SK-N-SH (cell line): Measurements from ENCODE around the gene KCNS1. TPM values are rescaled to one million over a fixed set of nuclear protein-coding genes. Genes with fewer than 3 reads are reported as not detected.

Experiments used
- CTCF ChIA-PET: fragments of 300-600, 350-600 bp; formaldehyde crosslinking; extraction: SDS; loops from one replicate; lab custom pipeline; 2021; lab: Yijun Ruan, JAX
- POLR2A ChIA-PET: fragments of 350-600 bp; sonication (Branson Sonifier 250); formaldehyde crosslinking; extraction: SDS; loops from one replicate; lab custom pipeline; 2020; ENCODE audit warnings: antibody characterized with exemption, inconsistent platforms; lab: Yijun Ruan, JAX
- DNase-seq: peaks from one replicate; pipeline ENCODE4 v3.0.0; 2012
- H2AFZ ChIP-seq: fragments of 200-600 bp; sonication (generic); 2 replicates; pipeline ENCODE4 v1.8.1; 2016; ENCODE audit warnings: antibody characterized with exemption, mild to moderate bottlenecking, low read depth
- H3F3A ChIP-seq: fragments of 200-600 bp; sonication (generic); replicated peaks from 2 replicates; pipeline ENCODE3; 2016; ENCODE audit warnings: antibody characterized with exemption, mild to moderate bottlenecking; ENCODE audit not compliant: insufficient read depth
- H3K27ac ChIP-seq, 2 experiments: fragments of 200-500 bp in 1 of 2; fragments of 200-600 bp in 1 of 2; sonication (Bioruptor generic) in 1 of 2; sonication (generic), shearing (Covaris generic) in 1 of 2; 2 replicates each; pipeline versions ENCODE4 v1.5.1 to v1.6.1; 2014 to 2016; ENCODE audit warnings: low read depth in 2 of 2, inconsistent platforms in 1 of 2, low read length in 1 of 2, mild to moderate bottlenecking in 1 of 2, mixed read lengths in 1 of 2
- H3K27me3 ChIP-seq: fragments of 200-600 bp; sonication (generic), shearing (Covaris generic); 2 replicates; pipeline ENCODE4 v1.6.1; 2016; ENCODE audit warnings: mixed run types; ENCODE audit not compliant: insufficient read depth
- H3K36me3 ChIP-seq, 2 experiments: fragments of 200-500 bp in 1 of 2; fragments of 200-600 bp in 1 of 2; sonication (Bioruptor generic) in 1 of 2; sonication (generic) in 1 of 2; replicated peaks in 1 of 2; 2 replicates each; pipeline versions ENCODE3 to v1.5.1; 2014 to 2016; ENCODE audit warnings: low read length in 1 of 2, mild to moderate bottlenecking in 1 of 2; ENCODE audit not compliant: insufficient read depth in 2 of 2, control insufficient read depth in 1 of 2
- H3K4me1 ChIP-seq, 2 experiments: fragments of 200-500 bp in 1 of 2; fragments of 200-600 bp in 1 of 2; sonication (Bioruptor generic) in 1 of 2; sonication (generic), shearing (Covaris generic) in 1 of 2; 2 replicates each; pipeline versions ENCODE4 v1.5.1 to v1.6.1; 2014 to 2016; ENCODE audit warnings: low read depth in 1 of 2, low read length in 1 of 2, mixed run types in 1 of 2; ENCODE audit not compliant: insufficient read depth in 2 of 2, control insufficient read depth in 1 of 2
- H3K4me2 ChIP-seq: fragments of 200-600 bp; sonication (generic), shearing (Covaris generic); 2 replicates; pipeline ENCODE4 v1.6.1; 2017; ENCODE audit warnings: mixed run types
- H3K4me3 ChIP-seq, 2 experiments: fragments of 200-500 bp in 1 of 2; fragments of 200-600 bp in 1 of 2; sonication (Bioruptor generic) in 1 of 2; sonication (generic), shearing (Covaris generic) in 1 of 2; 2 replicates each; pipeline versions ENCODE4 v1.5.1 to v1.8.1; 2014 to 2016; ENCODE audit warnings: low read depth in 2 of 2, inconsistent platforms in 1 of 2, low read length in 1 of 2, mild to moderate bottlenecking in 1 of 2, mixed read lengths in 1 of 2, moderate library complexity in 1 of 2
- H3K79me2 ChIP-seq: fragments of 200-600 bp; sonication (generic); 2 replicates; pipeline ENCODE4 v1.8.1; 2017; ENCODE audit warnings: mild to moderate bottlenecking; ENCODE audit not compliant: insufficient read depth
- H3K9ac ChIP-seq: fragments of 200-600 bp; sonication (generic); 2 replicates; pipeline ENCODE4 v1.6.1; 2017; ENCODE audit warnings: mixed run types
- H3K9me2 ChIP-seq: fragments of 200-600 bp; sonication (generic); 2 replicates; pipeline ENCODE4 v1.6.1; 2017; ENCODE audit warnings: mixed run types
- H3K9me3 ChIP-seq: fragments of 200-600 bp; sonication (generic); 2 replicates; pipeline ENCODE4 v1.6.1; 2017; ENCODE audit warnings: mixed run types, mild to moderate bottlenecking, moderate library complexity
- H4K20me1 ChIP-seq: fragments of 200-600 bp; sonication (generic); 2 replicates; pipeline ENCODE4 v1.6.1; 2017; ENCODE audit warnings: mild to moderate bottlenecking, mixed run types; ENCODE audit not compliant: insufficient read depth
- CTCF ChIP-seq: fragments of 200-600 bp; sonication (generic); IDR thresholded peaks from 2 replicates; pipeline ENCODE4 v1.6.1; 2017; ENCODE audit warnings: antibody characterized with exemption, mild to moderate bottlenecking, moderate library complexity
- ELF1 ChIP-seq: IDR thresholded peaks from 2 replicates; pipeline ENCODE4 v1.4.0; 2012
- EP300 ChIP-seq, 2 experiments: IDR thresholded peaks; 2 replicates each; pipeline versions ENCODE4 v1.4.0 to v1.6.1; 2012; ENCODE audit warnings: borderline replicate concordance in 1 of 2, low read depth in 1 of 2, low read length in 1 of 2
- EZH2phosphoT487 ChIP-seq: fragments of 200-600 bp; sonication (generic); IDR thresholded peaks from 2 replicates; pipeline ENCODE4 v1.6.1; 2017; ENCODE audit warnings: low read depth, mixed run types, mild to moderate bottlenecking, antibody characterized with exemption, moderate library complexity, borderline replicate concordance
- FOXJ3 ChIP-seq: sonication (generic); formaldehyde crosslinking; IDR thresholded peaks from 2 replicates; pipeline ENCODE4 v1.5.1; 2020; ENCODE audit warnings: mild to moderate bottlenecking, missing genetic modification reagents
- GABPA ChIP-seq: IDR thresholded peaks from 2 replicates; pipeline ENCODE4 v1.4.0; 2012; ENCODE audit warnings: low read depth, mild to moderate bottlenecking
- GATA2 ChIP-seq: sonication (generic); formaldehyde crosslinking; IDR thresholded peaks from 2 replicates; pipeline ENCODE4 v1.5.0; 2020; ENCODE audit warnings: mild to moderate bottlenecking, missing genetic modification reagents
- IRF3 ChIP-seq: fragments of 150-350 bp; IDR thresholded peaks from 2 replicates; pipeline ENCODE4 v1.6.1; 2016; ENCODE audit warnings: mild to moderate bottlenecking, low read depth, low read length
- JUND ChIP-seq: IDR thresholded peaks from 2 replicates; pipeline ENCODE4 v1.4.0; 2012
- MEF2A ChIP-seq: IDR thresholded peaks from 2 replicates; pipeline ENCODE4 v1.4.0; 2012; ENCODE audit warnings: low read depth, borderline replicate concordance
- PBX3 ChIP-seq: IDR thresholded peaks from 2 replicates; pipeline ENCODE4; 2012
- RCOR1 ChIP-seq: fragments of 150-350 bp; IDR thresholded peaks from 2 replicates; pipeline ENCODE4 v1.6.1; 2017; ENCODE audit warnings: antibody characterized with exemption, low read length
- REST ChIP-seq: IDR thresholded peaks from 2 replicates; pipeline ENCODE4 v1.6.1; 2012; ENCODE audit warnings: mild to moderate bottlenecking, low read depth, low read length, moderate library complexity
- SIN3A ChIP-seq: IDR thresholded peaks from 2 replicates; pipeline ENCODE4 v1.6.1; 2012; ENCODE audit warnings: low read depth, mild to moderate bottlenecking, low read length, moderate library complexity, borderline replicate concordance
- TAF1 ChIP-seq: IDR thresholded peaks from 2 replicates; pipeline ENCODE4 v1.6.1; 2012; ENCODE audit warnings: low read depth, mild to moderate bottlenecking, low read length, moderate library complexity, borderline replicate concordance
- TCF12 ChIP-seq: IDR thresholded peaks from 2 replicates; pipeline ENCODE4 v1.4.0; 2012
- TEAD4 ChIP-seq: IDR thresholded peaks from 2 replicates; pipeline ENCODE4 v1.4.0; 2012; ENCODE audit warnings: mild to moderate bottlenecking, borderline replicate concordance; ENCODE audit not compliant: insufficient read depth
- USF2 ChIP-seq: fragments of 150-350 bp; IDR thresholded peaks from 2 replicates; pipeline ENCODE4 v1.6.1; 2017; ENCODE audit warnings: antibody characterized with exemption, low read length, low read depth, borderline replicate concordance
- YY1 ChIP-seq: IDR thresholded peaks from 2 replicates; pipeline ENCODE4 v1.4.0; 2012; ENCODE audit warnings: low read depth, mild to moderate bottlenecking
- WGBS: methylation state at CpG from one replicate; pipeline ENCODE4 v1.1.6; 2017; ENCODE audit warnings: low lambda C conversion rate; 5-methylcytosine and 5-hydroxymethylcytosine counted together
- polyA plus RNA-seq, 3 experiments: library from polyadenylated mRNA; depleted of rRNA; stranded (reverse); fragments of >200 nt; gene quantifications; 2 replicates each; pipeline ENCODE4 v1.2.3, GENCODE V29; 2012

KCNS1 gene
- polyA plus RNA-seq, 1 of the 3 experiments (the other 2 are of a cell fraction), result 0.07 TPM

- ChIA-PET POLR2A (no interaction called here), CTCF (no interaction called here)
- Histone ChIP-seq H3F3A (no peaks in the 10 kb centered on the region), H4K20me1 (no peaks in the 10 kb centered on the region), H2AFZ (no peak overlapping the region), H3K79me2 (no peaks in the 10 kb centered on the region), H3K27me3 (peaks cover 26% of the 10 kb centered on the region; the same call in 1 of the 2 replicates), H3K9ac (no peak overlapping the region), H3K4me2 (no peak overlapping the region), H3K27ac (no peak overlapping the region), H3K9me2 (no peaks in the 10 kb centered on the region), H3K4me3 (no peak overlapping the region), H3K36me3 (no peaks in the 10 kb centered on the region), H3K9me3 (no peaks in the 10 kb centered on the region), H3K4me1 (no peaks in the 10 kb centered on the region)
- TF ChIP-seq REST, result no peak
- no peak for TF ChIP-seq SIN3A
- TF ChIP-seq MEF2A, result no peak
- no peak for TF ChIP-seq EP300 (IDR thresholded peaks at IDR 0.05; ENCODE audit: borderline replicate concordance in 1 of 2, low read depth in 1 of 2, low read length in 1 of 2)
- TF ChIP-seq CTCF, result no peak
- no peak for TF ChIP-seq USF2
- TF ChIP-seq YY1, result no peak
- no peak for TF ChIP-seq EZH2phosphoT487
- no peak for TF ChIP-seq PBX3
- no peak for TF ChIP-seq JUND
- TF ChIP-seq TAF1, result no peak
- no peak for TF ChIP-seq GATA2 (CRISPR knock-in tag)
- no peak for TF ChIP-seq GABPA
- TF ChIP-seq FOXJ3 (CRISPR knock-in tag), result no peak
- no peak for TF ChIP-seq TCF12
- TF ChIP-seq RCOR1, result no peak
- TF ChIP-seq IRF3, result no peak
- no peak for TF ChIP-seq ELF1
- no peak for TF ChIP-seq TEAD4
- WGBS, result 29% methylated on average over 3 of the region's 3 CpGs
- no peak for DNase-seq
Measured at GRCh38 chr20:45149062-45149461, 48.1 kb upstream of the KCNS1 start.
